ENCODE results near the gene SUPT20H.
"Not testable (repeated sequence)": the region's sequence is repeated elsewhere in the genome, so short reads cannot be mapped to it uniquely, and the experiment has no call there.

Gene SUPT20H

DNA sequence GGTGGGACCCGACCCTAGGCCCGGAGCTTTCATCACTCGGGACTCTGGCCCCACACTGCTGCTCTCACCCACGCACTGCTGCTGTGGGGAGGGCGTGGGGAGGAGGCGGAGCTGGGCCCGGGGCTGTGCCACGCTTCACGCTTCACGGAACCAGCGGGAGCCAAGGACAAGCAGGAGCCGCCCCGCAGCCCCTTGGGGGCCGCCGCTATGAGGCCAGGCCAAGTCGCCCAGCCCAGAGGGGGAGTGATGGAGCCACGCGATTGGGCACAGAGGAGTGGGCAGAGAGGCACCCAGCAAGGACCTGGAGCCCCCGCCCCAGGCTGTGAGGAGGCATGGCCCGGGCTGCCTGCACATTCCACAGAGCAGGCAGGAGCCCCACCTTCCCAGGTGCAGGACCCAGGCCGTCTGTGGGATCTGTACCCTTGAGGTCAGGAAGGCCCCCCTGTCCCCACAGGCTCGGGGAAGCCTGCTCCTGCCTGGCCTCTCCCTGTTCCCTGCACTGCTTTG, 10.2 kb upstream of the SUPT20H start:
- no peak for DNase-seq

DNA sequence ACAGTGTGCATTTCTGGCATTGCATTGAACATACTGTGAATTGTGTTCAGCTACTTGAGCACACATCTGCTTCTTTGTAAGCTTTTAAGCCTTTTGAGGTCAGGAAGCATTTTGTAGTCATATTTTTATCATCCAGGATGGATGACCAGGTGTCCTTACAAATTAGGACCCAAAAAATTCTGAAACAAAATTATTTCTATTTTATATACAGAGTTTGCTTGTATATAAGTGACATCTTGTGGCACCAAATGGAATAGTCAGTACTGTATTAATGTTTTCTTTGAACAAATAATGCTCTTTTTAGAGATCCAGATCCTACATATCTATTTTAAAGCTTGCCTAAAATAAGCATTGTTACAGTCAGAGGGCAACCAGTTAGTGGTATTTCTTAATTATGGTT, 9.5 kb upstream of the SUPT20H start:
- DNase-seq = no peak

DNA sequence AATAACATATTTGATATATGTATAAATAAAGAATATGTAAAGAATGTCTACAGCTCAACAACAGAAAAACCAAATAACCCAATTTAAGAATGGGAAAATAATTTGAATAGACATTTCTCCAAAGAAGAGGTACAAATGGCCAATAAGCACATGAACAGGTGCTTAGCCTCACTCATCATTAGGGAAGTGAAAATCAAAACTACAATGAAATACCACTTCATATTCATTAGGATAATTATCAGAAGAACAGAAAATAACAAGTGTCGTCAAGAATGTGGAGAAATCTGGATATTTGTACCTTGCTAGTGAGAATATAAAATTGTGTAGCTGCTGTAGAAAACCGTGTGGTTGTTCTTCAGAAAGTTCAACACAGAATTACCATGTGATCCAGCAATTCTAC, 8.4 kb upstream of the SUPT20H start:
- no peak for DNase-seq

DNA sequence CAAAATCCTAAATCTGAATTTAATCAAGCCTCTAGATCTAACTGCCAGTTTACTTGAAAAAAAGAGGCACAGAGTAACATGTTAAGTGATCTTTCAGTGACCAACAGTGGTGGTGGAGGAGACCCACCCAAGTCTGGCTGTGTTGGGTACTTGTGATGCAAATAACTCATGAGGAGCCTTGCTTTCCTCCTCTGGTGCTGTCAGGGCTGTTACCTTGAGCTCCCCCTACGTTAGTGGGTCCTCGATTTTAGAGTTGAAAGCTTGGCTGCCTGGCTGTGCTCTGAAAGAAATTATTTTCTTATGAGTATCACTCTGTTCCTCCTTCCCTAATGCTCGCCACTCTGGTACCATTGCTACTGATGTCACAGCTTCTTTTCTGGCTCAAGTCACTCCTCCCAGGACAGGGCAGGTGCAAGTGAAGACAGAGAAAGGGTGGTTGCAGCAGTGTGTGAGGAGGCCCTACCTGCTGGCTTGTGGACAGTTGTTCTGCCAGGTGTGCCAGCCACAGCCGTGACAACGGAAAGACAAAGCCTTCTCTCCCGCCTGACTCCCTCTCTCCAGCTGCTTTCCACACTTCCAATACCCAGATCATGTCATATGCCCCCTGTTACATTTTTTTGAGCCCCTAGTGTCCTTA, 6.5 kb upstream of the SUPT20H start:
- no peak for DNase-seq

DNA sequence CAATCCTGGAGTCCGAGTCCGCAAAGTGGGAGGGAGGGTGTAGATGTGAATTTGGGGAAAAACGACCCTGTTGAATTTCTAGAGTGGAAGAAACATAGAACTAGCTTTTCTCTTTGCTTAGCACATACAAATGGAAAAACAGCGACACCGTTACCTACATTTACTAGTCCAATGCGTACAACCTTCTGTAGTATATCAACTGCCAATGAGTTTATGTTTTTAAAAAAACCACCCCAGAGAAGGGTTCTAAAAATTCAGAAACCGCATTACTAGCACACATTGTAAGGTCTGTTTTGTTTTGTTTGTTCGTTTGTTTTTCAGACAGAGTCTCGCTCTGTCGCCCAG, 332 bp upstream of the SUPT20H start:
- DNase-seq = no peak

DNA sequence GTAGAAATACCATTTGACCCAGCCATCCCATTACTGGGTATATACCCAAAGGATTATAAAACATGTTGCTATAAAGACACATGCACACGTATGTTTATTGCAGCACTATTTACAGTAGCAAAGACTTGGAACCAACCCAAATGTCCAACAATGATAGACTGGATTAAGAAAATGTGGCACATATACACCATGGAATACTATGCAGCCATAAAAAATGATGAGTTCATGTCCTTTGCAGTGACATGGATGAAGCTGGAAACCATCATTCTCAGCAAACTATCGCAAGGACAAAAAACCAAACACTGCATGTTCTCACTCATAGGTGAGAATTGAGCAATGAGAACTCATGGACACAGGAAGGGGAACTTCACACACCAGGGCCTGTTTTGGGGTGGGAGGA, 3.3 kb downstream of the SUPT20H start:
- DNase-seq = not testable (repeated sequence)

DNA sequence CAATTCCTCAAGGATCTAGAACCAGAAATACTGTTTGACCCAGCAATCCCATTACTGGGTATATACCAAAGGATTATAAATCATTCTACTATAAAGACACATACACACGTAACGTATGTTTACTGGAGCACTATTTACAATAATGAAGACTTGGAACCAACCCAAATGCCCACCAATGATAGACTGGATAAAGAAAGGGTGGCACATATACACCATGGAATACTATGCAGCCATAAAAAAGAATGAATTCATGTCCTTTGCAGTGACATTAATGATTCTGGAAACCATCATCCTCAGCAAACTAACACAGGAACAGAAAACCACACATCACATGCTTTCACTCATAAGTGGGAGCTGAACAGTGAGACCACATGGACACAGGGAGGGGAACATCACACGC, 6.4 kb downstream of the SUPT20H start:
- DNase-seq = not testable (repeated sequence)

DNA sequence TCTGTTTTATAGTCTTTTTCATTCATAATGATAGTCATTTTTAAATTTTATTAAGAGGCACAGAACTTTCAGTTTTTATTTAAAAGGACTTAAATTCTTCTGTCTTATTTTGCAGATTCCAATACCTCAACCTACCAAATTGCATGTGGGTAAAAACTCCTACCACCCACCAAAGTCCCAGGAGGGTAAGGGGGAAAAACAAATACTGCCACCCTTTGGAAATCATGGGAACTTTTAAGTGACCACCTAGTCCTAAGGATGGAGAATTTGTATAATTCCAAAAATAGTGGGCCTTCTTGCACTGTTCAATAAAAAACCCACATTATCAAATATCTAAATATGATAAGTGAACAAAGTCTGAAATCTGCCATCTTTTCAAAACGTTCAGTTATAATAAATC, 9.7 kb downstream of the SUPT20H start:
- no peak for DNase-seq

DNA sequence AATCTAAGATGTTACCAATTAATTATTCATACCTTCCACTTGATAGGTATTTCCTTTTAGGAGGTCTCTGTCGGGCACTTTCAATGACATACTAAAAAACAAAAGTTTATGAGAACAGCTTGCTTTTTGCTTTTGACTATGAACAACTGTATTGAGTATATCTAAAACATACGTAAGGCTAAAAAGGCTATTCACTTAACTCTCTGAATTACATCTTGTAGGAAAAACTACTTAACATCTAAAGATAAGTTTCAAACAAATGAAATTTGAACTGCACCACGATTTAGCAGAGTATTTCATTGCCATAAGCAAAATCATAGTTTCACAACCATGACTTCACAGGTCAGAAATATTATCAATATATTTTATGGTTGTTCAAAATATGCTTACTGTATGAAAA, 11.6 kb downstream of the SUPT20H start:
- no peak for DNase-seq

DNA sequence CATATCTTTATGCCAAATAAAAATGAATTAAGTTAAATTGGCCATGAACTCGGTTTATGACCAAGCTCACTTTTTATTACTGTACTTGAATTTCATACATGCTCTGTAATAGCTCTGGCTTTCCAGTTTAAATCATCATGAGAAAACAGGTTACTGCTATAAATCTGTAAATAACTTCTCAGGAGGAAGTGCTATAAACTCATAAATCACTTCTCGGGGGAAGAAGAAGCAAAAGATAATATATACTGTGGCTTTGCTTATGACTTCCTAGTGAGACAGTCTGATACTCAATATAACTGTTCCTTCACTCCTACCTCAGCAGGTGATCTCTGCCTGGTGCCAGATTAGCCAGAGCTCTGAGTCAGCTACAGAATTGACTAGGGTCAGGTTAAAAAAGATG, 12.5 kb downstream of the SUPT20H start:
- DNase-seq = no peak

DNA sequence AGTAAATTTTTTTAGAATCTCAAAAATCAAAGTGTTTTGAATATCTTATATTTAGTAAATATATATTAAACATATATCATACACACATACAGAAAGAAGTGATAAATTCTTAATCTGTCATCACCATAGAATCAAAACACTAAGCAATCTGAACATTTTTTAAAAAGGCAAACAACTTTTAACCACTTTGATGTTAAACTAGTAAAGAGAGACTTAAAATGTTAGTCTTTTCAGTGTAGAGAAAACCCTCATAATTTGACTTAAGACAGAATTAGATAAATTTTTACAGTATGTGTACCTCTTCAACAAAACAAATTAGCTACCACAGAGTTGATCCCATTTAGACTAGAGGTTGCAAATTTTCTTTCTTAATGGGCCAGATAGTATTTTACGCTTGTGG, 13.4 kb downstream of the SUPT20H start:
- no peak for DNase-seq

DNA sequence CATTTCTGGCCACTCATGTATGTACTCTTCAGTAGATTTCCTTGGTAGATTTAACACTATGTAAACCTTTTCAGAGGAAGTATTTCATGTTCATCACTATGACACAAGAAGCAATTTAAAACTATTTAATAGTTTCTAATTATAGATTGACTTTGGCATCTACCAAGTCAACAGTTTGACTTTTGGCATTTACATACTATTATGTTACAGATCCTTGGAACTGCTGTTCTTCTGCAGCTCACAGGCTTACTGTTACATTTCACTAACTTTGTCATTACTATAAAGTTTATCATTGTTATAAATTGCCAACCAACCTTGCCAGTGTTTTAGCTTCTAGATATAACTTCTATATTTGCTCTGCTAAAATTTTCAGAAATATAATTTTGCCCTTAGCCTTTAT, 18.7 kb downstream of the SUPT20H start:
- DNase-seq = no peak

DNA sequence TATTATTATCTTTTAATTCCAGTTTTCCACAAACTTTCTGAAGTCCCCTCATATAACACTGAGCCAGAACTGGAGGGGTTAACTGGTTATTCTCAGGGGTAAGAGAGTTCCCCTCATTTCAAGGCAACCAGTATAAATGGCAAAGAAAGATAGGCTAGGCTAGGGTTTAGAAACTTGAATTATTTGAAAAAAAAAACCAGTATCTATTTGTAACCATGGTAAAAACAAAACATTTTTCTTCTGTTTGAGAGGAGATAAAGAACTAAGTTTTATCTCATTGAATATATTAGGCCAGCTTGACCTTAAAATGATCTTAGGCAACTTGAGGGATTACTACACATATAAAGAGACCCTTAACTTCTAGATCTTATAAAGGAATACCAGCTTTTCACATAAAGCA, 19.6 kb downstream of the SUPT20H start:
- no peak for DNase-seq

DNA sequence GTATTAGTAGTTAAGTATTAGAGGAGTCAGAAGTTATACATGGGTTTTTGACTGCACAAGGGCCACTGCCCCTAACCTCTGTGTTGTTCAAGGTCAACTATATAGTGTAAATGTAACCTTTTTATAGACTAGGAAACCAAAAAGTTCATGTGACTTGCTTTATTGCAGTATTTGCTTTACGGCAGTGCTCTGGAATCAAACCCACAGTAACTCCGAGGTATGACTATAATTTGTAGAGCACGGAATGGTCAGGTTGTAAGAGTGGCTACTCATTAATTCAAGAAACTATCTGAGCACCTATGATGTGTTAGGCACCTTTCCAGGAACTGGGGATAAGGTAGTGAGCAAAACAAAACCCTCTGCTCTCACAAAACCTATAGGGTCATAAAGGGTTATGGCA, 22.2 kb downstream of the SUPT20H start:
- DNase-seq = no peak

DNA sequence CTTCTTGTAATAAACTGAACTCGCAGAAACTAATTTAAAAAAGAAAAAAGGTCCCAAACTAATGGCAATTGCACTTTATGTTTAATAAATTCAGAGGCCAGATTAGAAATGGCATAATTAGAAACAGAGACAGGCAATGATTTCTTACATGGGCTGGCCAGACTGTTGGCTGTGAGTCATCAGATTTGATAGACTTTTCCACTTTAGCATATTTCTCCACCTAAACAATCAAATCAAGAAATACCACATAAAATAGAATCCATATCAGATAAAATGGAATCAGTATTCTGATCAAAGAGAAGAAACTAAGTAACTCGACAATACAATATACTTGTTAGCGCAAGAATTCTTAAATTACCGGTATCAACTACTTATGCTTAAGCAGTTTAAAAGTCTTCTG, 29.9 kb downstream of the SUPT20H start:
- DNase-seq = no peak

DNA sequence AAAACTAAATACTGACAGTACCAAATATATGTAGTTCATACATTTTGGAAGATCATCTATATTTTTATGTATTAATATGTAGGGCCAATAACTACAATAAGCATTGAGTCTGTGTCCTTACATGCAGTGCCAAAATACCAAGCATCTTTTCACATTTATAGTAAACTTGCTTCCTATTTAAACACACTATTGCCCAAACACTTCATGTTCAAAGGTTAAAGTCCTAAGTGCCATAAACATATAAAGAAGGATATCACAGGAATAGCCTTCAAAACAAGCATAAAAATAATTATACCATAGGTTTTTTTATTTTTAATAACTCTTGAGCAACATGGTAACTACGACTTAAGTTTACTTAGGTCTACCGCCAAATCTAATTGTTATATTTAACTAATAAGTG, 31.8 kb downstream of the SUPT20H start:
- DNase-seq = no peak

DNA sequence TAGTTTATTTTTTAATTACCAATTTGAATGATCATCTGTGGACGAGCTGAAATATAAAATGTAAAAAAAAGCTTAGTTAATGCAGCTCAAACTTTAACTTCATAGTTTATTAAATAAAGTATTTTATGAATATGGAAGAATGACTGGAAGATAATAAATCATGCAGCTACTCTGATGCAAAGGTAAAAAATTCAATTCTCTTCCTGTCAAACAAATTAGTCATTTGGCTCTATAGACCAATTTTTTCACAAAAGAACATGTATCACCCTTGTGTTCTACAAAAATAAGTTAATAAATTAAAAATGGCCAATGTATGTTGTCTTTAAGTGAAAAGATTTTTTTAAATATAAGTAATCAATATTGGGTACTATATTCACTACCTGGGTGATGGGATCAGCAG, 32.7 kb downstream of the SUPT20H start:
- DNase-seq = no peak

DNA sequence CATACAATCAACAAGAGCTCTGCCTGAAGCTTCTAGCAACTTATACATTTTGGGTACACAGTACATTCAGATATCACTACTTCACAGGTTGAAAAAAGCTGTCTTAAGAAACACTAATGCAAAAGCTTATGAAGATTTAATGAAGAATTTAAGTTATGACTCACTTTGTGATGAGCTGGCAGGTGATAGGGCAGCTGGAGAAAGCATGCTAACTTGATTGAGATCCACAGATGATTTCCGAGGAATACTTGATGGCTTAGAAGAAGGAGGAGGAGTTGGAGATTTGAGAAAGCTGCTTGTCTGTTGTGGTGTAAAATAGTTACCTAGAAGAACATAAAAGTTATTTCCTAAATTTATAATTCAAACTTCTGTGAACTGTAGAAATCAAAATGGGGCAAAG, 35.6 kb downstream of the SUPT20H start:
- DNase-seq = no peak

DNA sequence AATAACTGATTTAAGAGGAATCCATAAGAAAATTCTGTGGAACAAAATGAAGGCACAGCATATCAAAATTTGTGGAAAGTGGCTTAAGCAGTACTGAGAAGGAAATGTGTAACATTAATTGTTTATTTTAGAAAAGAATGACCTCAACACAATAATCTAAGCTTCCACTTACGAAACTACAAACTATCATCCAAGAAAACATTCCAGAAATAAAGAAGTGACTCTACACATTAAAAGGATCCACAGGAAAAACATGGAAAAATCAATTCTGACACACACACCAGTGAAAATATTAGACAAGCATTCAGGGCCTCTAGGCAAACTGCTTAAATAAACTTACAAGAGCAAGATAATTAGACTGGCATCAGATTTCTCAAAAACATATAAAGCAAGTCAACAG, 44.9 kb downstream of the SUPT20H start:
- DNase-seq = no peak

DNA sequence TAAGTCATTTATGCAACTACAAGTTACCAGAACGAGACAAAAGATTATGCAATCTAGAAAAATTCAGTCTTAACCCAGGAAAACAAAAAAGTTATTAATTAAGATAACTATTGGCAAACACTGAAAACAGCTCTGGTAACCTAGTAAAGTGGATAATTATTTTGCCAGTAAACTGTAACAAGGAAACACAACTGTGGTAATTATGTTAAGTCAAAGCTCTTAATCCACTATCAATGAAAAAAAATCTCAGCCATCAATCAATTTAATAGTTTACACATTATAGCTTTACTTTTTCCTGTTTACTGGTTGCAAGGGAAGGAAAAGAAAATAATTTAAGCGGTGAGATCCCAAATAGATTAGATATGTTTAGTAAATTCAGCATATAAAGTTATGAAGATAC, 47.7 kb downstream of the SUPT20H start:
- DNase-seq = no peak

DNA sequence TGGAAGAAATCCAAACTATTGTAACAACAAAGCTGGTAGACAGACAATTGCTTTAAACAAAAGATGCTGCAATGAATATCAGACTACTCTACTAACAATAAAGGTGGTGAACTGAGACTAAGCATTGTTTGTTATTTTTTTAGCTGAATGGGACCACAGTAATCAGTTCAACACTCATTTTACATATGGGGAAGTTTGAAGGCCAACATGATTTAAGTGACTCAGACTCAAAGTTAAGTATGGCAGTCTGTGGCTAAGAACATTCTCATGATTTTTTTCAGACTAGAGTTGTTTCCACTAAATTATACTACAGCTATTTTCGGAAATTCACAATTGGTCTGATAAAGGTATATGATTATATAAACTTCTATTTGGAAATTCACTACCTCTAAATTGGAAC, 48.5 kb downstream of the SUPT20H start:
- DNase-seq = no peak

DNA sequence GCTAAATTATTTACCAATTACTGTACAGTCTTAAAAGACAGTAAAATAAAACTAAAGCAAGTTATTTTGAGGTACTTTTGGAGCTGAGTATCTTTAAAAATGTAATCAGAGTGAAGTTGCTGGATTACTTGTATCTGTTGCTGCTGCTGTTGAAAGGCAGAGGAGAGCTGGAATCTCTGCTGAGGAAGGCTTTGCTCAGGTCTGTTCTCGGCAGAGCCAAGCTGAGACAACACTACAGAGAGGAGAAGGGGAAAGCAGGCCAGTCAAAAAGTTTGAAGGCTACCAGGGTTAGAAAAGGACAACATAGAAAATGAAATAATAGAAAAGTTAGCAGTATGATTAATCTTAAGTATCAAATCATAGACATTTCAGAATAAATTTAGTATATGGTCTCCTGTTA, 49.1 kb downstream of the SUPT20H start:
- no peak for DNase-seq

DNA sequence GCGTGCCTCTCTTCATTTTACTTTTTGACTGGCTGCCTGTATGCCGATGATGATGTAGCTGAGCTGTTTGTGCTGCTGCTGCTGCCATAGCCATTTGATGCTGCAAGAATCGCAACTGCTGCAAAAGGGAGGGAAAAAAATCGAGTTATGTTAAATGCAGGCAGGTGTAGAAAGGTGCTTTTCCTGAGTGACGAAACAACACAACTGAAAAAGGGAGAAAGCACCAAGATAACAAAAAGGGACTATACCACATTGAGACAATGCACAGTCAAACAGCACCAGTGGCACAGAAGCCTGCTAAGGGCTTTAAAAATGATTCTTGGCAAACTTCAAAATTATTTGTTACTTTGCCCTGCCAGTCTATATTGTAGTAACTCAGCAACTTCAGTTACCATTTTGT, 49.8 kb downstream of the SUPT20H start:
- no peak for DNase-seq

DNA sequence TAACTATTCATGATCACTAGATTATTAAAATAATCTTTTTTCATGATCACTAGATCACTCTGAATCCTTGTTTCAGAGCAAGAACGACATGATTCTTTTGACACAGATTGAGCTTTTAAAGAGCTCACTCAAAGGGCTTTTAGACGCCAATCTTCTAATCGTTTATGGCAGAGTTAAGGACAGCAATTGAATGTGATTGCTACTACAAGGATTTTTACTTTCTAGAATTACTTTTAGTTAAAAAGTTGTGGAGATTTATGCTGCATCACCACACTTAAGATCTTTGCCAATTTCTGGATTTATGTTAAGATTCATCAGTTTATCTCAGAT, 57.6 kb downstream of the SUPT20H start:
- DNase-seq = no peak

DNA sequence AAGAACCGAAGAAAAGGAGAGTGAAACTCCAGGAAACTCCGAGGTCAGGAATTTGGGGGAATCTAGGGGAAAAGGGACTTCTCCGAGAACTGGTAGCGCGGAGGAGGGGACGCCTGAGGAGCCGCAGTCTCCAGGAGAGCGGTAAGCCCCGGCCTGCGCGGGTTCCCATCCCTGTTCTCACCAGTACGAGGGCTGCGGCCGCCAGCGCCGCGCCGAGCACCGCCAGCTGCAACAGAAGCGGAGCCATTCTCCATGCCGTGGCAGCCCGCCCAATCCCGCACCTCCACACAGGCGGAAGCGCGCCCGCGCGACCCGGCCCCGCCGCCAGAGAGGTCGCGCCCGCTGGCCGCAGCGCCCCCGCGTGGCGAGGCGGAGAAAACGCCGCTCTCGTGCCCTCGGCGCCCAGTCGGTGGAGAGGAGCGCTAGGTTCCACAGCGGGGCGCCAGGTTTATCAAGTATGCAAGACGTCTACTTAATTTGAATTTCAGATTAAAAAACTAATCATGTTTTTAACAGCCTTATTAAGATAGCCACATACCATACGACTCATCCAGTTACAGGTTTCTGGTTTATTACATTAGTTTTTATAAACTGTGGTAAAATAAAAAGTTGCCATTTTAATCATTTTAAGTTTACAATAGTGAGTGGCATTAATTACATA, 60.3 kb downstream of the SUPT20H start, which contains the start of gene ALG5:
TSS of gene ALG5 (minus strand) at position 287 of the 661 bp plus-strand sequence. CDS start at position 247, 40 bp downstream.
- DNase-seq = peak; percentile 92

Data from activated CD4-positive, alpha-beta T cell treated with anti-CD3 and anti-CD28 coated beads for 48 hours (primary cell).